GM06990 (cell line): ENCODE measurements around the gene ATP2C2.

Source experiments
- DNase-seq: peaks from one replicate; pipeline ENCODE4 v3.0.0-alpha.2; 2011; ENCODE audit not compliant: insufficient read length; ENCODE audit errors: extremely low read depth
- H3K27me3 ChIP-seq: replicated peaks from 2 replicates; pipeline ENCODE4 v1.6.0; 2011; ENCODE audit warnings: low read length; ENCODE audit not compliant: control insufficient read depth, insufficient read depth
- H3K36me3 ChIP-seq: 2 replicates; pipeline ENCODE4 v1.5.1; 2011; ENCODE audit warnings: low read length; ENCODE audit not compliant: control insufficient read depth, insufficient read depth
- H3K4me3 ChIP-seq: replicated peaks from 2 replicates; pipeline ENCODE4 v1.5.1; 2011; ENCODE audit warnings: low read depth, mild to moderate bottlenecking, control low read depth, low read length
- CTCF ChIP-seq: IDR thresholded peaks from 2 replicates; pipeline ENCODE4 v1.5.1; 2011; ENCODE audit warnings: low read length, control low read depth, mild to moderate bottlenecking, inconsistent platforms; ENCODE audit not compliant: insufficient read depth, poor library complexity, severe bottlenecking

ATP2C2 gene

DNA sequence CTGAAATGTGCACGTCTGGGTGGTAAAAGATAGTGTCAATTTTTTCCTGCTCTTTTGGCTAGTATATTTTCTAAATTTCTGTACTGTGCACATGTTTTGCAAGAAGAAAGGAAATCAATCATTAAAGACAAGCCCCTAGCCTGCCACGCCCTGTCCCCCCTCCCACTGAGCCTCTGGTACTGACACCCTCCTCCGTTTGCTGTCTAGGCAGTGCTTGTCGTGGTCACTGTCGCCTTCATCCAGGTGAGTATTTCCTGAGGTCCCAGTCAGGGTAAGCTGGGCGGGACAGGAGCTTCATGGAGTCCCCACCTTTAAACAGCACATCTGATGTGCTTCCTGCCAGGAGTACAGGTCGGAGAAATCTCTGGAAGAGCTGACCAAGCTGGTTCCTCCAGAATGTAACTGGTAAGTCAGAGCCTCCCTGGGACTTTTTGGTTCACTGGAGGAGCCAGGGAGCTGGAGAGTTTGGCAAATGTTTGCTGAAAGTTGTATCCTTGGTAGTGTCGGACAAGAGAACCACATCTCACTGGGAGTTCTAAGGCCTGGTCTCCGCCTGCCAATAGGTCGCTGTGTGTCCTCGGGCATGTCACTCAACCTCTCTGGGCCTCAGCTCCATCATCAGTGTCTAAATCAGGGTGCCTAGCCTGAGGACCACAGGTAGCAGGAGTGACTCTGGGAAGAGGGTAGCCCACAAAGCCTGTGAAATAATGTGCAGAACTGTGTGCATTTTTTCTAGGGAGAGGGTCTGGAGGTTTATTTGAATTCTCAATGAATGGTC is 42.2 kb downstream of the ATP2C2 start:
- TF ChIP-seq CTCF, result no peak
- DNase-seq, result no peak
- no peaks in the 10 kb centered on the region for H3K36me3 ChIP-seq
- no peaks in the 10 kb centered on the region for H3K27me3 ChIP-seq
- no peak overlapping the region for H3K4me3 ChIP-seq

DNA sequence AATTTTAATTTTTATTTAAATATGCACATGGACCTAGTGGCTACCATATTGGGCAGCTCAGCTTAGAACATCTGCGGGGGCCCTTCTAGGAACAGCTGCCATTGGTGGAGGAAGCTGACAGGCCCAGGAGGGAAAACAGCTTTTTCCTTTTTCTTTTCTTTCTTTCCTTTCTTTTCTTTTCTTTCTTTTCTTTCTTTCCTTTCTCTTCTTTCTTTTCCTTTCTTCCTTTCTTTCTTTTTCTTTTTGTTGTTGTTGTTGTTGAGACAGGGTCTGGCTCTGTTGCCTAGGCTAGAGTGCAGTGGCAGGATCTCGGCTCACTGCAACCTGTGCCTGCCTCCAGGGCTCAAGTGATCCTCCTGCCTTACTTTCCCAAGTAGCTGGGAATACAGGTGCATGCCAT is 43.4 kb downstream of the ATP2C2 start:
- TF ChIP-seq CTCF, result no peak
- H3K36me3 ChIP-seq, result no peaks in the 10 kb centered on the region
- no peaks in the 10 kb centered on the region; the same call in 1 of the 2 replicates for H3K27me3 ChIP-seq
- H3K4me3 ChIP-seq, result no peak overlapping the region
- no peak for DNase-seq

- no peak for TF ChIP-seq CTCF
- no peaks in the 10 kb centered on the region; the same call in 1 of the 2 replicates for H3K27me3 ChIP-seq
- no peaks in the 10 kb centered on the region for H3K36me3 ChIP-seq
- no peak for DNase-seq
- H3K4me3 ChIP-seq, result no peak overlapping the region
Observed at GRCh38 chr16:84412262-84412661, 43.9 kb downstream of the ATP2C2 start.

DNA sequence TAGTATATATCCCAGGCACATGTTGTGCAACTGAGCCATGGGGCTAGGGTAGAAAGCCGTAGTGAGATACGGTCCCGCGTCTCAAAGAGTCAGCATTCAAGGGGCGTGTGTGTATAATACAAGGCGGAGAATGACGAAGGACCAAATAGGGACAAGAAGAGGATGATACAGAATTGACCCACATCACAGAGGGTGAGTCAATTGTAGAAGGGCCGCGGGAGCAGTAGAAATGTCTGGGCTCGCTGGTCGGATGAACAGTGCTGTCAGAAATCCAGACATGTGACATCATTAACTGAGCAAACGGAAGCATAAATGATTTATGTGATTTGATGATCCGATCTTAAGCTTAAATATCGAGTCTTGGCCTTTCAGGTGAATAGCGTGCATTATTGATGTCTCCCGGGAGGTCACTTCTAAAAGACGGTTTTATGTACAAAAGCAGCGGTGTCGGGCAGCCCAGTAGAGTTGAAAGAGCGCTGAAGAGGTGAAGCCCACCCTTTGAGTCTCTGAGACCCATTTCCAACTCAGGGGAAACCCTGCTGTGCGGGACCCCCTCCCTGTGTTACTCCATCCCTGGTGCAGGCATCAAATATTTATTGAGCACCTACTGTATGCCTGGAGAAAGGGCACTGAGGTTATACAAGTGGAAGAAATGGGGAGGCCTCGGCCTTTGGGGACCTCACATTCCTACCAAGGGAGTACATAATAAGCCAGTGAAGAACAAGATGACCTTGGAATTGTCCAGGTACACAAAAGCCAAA is 45.1 kb downstream of the ATP2C2 start:
- Histone ChIP-seq H3K4me3 (no peak overlapping the region), H3K27me3 (no peaks in the 10 kb centered on the region; the same call in 1 of the 2 replicates), H3K36me3 (no peaks in the 10 kb centered on the region)
- no peak for TF ChIP-seq CTCF
- no peak for DNase-seq

DNA sequence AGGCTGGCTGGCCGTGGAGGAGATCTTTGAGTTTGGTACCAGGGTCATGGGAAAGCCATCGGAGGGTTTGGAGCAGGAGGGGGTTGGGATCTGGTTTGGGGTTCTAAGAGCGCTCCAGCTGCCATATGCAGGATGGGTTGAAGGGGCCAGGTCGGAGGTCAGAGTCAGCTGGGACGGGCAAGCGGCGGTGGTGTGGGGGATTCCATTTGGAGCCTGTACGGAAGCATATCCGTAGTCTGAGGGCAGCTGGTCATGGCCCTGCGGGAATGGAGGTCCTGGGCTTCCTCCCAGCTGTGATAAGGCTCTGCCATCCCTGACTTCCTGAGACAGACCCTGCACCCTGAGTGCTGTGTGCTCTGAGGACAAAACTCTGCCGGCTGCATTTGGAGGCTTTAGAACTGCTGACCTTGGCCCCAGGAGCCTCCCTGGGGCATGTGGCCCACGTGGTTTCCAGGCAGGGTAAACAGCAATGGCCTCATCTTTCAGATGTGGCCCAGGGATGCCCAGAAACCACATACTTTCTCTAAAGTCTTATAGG is 46.5 kb downstream of the ATP2C2 start:
- Histone ChIP-seq H3K4me3 (no peak overlapping the region), H3K36me3 (no peaks in the 10 kb centered on the region), H3K27me3 (no peaks in the 10 kb centered on the region; the same call in 1 of the 2 replicates)
- TF ChIP-seq CTCF, result no peak
- no peak for DNase-seq
